ENCODE results near the gene EIF3F.
A peak's percentile ranks its signal among the peaks of the same experiment; 100 is the strongest.

Gene EIF3F

GRCh38 chr11:8032576-8033304 is 45.6 kb downstream of the EIF3F start:
- ATAC-seq = peak; percentile 11; the same call in 2 of the 3 replicates
- TF ChIP-seq ESRRG (CRISPR knock-in tag; IDR thresholded peaks at IDR 0.05) = no peak
- no peak for TF ChIP-seq CSRNP3 (CRISPR knock-in tag; IDR thresholded peaks at IDR 0.05)
- TF ChIP-seq ARNTL (CRISPR knock-in tag; IDR thresholded peaks at IDR 0.05; ENCODE audit: borderline replicate concordance, low read depth) = no peak
- TF ChIP-seq PATZ1 (CRISPR knock-in tag; IDR thresholded peaks at IDR 0.05; ENCODE audit: borderline replicate concordance) = no peak
- TF ChIP-seq CSDC2 (CRISPR knock-in tag; IDR thresholded peaks at IDR 0.05) = no peak

GRCh38 chr11:8033305-8034105 is 46.4 kb downstream of the EIF3F start:
- peak; percentile 90 for ATAC-seq
- TF ChIP-seq CREB5 (CRISPR knock-in tag; IDR thresholded peaks at IDR 0.05; ENCODE audit: low read depth) (no peak), TSHZ2 (CRISPR knock-in tag; IDR thresholded peaks at IDR 0.05) (0 out of 2 replicates have a peak, but pooled peaks have one; percentile 37)

GRCh38 chr11:8034106-8034585 is 47.0 kb downstream of the EIF3F start:
- no peak for ATAC-seq
- TF ChIP-seq SNAI2 (CRISPR knock-in tag; IDR thresholded peaks at IDR 0.05) (no peak), PPARA (CRISPR knock-in tag; IDR thresholded peaks at IDR 0.05; ENCODE audit: borderline replicate concordance) (no peak), TCF4 (CRISPR knock-in tag; IDR thresholded peaks at IDR 0.05; ENCODE audit: borderline replicate concordance) (no peak)

GRCh38 chr11:8034604-8035190 is 47.6 kb downstream of the EIF3F start:
- TF ChIP-seq ISL1 (CRISPR knock-in tag; IDR thresholded peaks at IDR 0.05) (no peak), CREB5 (CRISPR knock-in tag; IDR thresholded peaks at IDR 0.05; ENCODE audit: low read depth) (no peak), TSHZ2 (CRISPR knock-in tag; IDR thresholded peaks at IDR 0.05) (no peak)
- no peak for ATAC-seq
